ENCODE data around the gene LRRC17. TPM values are rescaled to one million over a fixed set of nuclear protein-coding genes. Genes with fewer than 3 reads are reported as not detected.

Gene LRRC17, protein sequence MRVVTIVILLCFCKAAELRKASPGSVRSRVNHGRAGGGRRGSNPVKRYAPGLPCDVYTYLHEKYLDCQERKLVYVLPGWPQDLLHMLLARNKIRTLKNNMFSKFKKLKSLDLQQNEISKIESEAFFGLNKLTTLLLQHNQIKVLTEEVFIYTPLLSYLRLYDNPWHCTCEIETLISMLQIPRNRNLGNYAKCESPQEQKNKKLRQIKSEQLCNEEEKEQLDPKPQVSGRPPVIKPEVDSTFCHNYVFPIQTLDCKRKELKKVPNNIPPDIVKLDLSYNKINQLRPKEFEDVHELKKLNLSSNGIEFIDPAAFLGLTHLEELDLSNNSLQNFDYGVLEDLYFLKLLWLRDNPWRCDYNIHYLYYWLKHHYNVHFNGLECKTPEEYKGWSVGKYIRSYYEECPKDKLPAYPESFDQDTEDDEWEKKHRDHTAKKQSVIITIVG
- total RNA-seq: under 1 TPM in 1 of 3 donors, not detected in 2; 0.14 TPM

DNA sequence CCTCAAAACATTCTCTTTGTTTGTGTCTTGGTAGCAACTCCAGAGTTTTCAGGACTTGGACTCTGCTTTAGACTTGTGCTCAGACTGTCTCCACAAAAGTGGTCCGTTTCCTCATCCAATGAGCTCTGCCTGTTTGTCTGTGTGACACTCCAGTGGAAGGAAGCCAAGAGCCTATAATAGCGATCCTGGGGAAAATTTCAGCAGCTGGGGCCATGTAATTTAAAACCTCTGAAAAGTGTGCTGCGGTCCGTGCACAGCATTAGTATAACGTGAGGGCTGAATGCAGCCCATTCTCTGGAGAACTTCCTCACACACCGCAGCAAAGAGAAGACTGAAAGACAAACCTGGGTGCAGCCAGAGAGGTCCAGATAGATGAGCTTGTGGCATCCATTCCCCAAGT lies at the start of gene LRRC17:
Gene LRRC17, plus strand, starts transcription at position 259 of the 400 bp plus-strand sequence. CDS start 20,914 bp downstream, outside the sequence.
- ATAC-seq: no peak
- peaks cover 6% of the 10 kb centered on the region for H3K36me3 Mint-ChIP-seq (ENCODE audit: insufficient read depth)

DNA sequence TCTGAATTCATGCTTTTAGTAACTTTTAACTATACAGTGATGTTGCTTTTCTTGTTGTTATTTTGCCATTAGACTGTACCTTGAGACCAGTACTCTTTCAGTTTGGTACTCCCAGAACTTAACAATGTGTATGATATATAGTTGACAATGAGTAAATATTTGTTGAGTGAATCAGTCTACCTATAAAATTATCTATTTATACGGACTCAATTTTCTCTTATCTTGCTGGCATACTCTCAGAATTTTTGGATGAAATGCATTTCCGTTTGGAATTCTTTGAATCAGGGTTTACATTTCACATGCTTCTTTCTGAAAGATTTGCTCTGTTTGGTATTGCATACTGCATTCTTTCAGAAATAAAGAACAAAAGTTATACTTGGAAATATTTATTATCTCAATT lies 47.8 kb upstream of the LRRC17 start:
- no peak for ATAC-seq

More for the DNA sequence above, at the start of gene LRRC17:
- no peak within 1 kb of the TSS for H3K4me3 Mint-ChIP-seq
- H3K27me3 Mint-ChIP-seq (ENCODE audit: low read depth): peaks cover 4% of the 10 kb centered on the region
- no peaks in the 10 kb centered on the region for H3K4me1 Mint-ChIP-seq (ENCODE audit: low read depth)
- no peaks in the 10 kb centered on the region for H3K9me3 Mint-ChIP-seq
- DNase-seq: no peak

DNA sequence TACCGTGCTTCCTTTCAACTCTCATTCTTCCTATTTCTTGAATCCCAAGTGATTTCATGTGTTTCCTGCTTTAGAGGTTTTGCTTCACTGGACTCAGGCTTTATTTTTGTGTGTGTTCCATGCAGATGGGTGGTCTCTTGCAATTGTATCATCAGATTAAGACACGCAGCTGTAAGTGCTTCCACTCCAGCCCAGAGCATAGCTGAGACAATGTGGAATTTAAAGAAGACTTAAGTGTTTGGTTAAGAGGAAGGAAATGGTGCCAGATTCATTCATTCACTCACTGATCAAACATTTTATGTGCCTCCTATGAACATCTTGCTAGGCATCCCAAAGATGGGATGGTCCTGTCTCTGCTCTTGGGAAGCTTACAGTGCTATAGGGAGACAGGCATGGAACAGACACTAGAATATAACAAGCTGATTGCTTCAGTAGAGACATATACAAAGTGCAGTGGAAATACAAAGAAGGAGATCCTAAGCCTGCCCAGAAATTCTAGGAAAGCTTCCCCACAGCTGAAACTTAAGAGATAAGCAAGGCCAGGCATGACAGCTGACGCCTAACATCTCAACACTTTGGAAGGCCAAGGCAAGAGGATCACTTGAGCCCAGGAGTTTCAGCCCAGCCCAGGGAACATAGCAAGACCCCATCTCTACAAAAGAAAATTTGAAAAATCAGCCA lies 46.1 kb upstream of the LRRC17 start:
- peaks cover 1% of the 10 kb centered on the region for H3K36me3 Mint-ChIP-seq (ENCODE audit: insufficient read depth)
- H3K4me3 Mint-ChIP-seq: no peak overlapping the region
- no peaks in the 10 kb centered on the region for H3K4me1 Mint-ChIP-seq (ENCODE audit: low read depth)
- no peak for DNase-seq
- H3K27me3 Mint-ChIP-seq (ENCODE audit: low read depth): no peaks in the 10 kb centered on the region
- H3K9me3 Mint-ChIP-seq: no peaks in the 10 kb centered on the region
- no peak for ATAC-seq

More for the DNA sequence above, 47.8 kb upstream of the LRRC17 start:
- no peak for DNase-seq
- Mint-ChIP-seq H3K9me3 (no peaks in the 10 kb centered on the region), H3K36me3 (ENCODE audit: insufficient read depth) (no peaks in the 10 kb centered on the region), H3K4me1 (ENCODE audit: low read depth) (no peaks in the 10 kb centered on the region), H3K4me3 (no peak overlapping the region), H3K27me3 (ENCODE audit: low read depth) (no peaks in the 10 kb centered on the region)

DNA sequence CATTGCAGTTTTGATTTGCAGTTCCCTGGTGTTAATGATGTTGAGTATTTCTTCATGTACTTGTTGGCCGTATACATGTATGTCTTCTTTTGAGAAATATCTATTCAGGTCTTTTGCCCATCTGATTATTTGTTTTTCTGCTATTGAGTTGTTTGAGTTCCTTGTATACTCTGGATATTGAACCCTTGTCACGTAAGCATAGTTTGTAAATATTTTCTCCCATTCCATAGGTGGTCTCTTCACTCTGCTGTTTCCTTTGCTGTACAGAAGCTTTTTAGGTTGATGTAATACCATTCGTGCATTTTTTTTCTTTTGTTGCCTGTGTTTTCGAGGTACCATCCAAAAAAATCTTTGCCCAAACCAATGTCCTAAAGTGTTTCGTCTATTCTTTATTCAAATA lies 43.6 kb upstream of the LRRC17 start:
- H3K36me3 Mint-ChIP-seq (ENCODE audit: insufficient read depth): peaks cover 5% of the 10 kb centered on the region
- H3K4me3 Mint-ChIP-seq: no peak overlapping the region
- H3K9me3 Mint-ChIP-seq: no peaks in the 10 kb centered on the region
- DNase-seq (no peak), ATAC-seq (no peak)
- H3K27me3 Mint-ChIP-seq (ENCODE audit: low read depth): no peaks in the 10 kb centered on the region
- peaks cover 4% of the 10 kb centered on the region for H3K4me1 Mint-ChIP-seq (ENCODE audit: low read depth)

DNA sequence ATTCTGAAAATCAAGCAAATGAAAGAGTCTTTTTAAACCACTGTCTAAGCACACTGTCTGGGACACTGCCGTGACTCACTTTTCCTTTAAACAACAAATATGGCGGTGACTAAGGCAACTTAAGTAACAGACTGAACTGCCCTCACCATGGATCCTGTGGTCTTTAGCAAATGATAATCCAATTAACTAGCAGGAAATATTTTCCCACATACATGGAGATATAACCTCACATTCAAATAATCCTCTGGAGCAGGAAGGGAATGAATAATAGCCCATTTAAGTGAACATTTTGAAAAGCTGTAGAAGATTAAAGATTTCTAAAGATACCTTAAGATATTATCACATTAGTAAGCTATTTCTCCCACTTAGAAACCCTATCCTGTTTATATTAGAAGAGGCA lies 40.3 kb upstream of the LRRC17 start:
- DNase-seq (no peak), ATAC-seq (no peak)
- H3K27me3 Mint-ChIP-seq (ENCODE audit: low read depth): no peaks in the 10 kb centered on the region
- H3K4me3 Mint-ChIP-seq: no peak overlapping the region
- H3K36me3 Mint-ChIP-seq (ENCODE audit: insufficient read depth): peaks cover 8% of the 10 kb centered on the region
- no peaks in the 10 kb centered on the region for H3K9me3 Mint-ChIP-seq
- H3K4me1 Mint-ChIP-seq (ENCODE audit: low read depth): peaks cover 12% of the 10 kb centered on the region

DNA sequence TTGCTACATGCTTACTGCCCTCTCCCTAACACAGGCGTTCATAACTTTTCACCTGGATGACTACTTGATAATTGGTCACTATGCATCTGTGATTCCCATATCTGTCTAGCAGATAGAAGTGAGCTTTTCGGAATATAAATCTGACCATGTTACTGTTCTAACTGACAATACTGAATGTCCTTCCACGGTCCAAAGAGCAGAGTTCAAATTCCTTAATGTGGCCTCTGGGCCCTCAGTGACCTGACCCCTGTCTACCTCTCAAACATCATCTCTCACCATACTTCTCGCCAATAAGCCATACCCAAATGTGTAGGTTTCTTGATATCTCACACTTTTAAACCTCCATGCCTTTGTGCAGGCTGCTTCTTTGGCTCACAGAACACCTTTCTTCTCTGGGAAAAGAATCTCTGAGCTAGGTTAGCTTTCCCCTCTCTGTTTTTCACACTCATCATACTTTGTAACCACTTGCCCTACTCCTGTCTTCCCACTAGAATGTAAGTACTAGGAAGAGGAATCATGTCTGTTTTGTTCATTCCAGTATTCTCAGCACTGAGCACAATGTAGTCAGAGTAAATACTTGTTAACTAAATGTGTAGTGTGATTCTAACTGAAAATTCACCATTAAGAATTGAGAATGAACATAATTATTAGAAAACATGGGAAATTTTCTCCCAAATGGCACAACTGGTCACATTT lies 39.2 kb upstream of the LRRC17 start:
- Mint-ChIP-seq H3K4me3 (no peak overlapping the region), H3K27me3 (ENCODE audit: low read depth) (no peaks in the 10 kb centered on the region), H3K36me3 (ENCODE audit: insufficient read depth) (peaks cover 8% of the 10 kb centered on the region), H3K9me3 (no peaks in the 10 kb centered on the region), H3K4me1 (ENCODE audit: low read depth) (peaks cover 12% of the 10 kb centered on the region)
- no peak for ATAC-seq
- DNase-seq: no peak

DNA sequence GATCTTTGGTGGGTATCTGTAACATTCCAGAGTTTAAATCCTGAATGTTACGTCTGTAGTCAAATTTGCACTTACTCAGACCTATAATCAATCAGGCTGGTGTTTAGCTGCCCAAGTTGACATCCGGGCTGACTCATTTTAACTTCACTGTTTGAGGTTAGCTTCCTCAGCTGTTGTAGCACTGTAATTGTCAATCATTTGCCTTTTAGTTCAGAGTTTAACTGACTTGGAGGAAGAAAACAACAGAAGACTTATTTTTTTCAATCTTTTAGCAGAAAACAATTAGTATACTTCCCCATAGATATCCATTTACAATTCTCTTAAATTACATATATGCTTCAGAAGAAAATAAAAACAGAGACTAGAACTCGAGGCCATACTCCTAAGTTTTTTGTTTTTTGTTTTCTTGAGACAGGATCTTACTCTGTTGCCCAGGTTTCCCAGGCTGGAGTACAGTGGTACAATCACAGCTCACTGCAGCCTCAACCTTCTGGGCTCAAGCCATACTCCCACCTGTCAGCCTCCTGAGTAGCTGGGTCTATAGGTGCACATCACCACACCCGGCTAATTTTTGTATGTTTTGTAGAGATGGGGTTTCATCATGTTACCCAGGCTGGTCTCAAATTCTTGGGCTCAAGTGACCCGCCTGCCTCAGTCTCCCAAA lies 38.5 kb upstream of the LRRC17 start:
- Mint-ChIP-seq H3K36me3 (ENCODE audit: insufficient read depth) (peaks cover 8% of the 10 kb centered on the region), H3K27me3 (ENCODE audit: low read depth) (no peaks in the 10 kb centered on the region), H3K4me3 (no peak overlapping the region), H3K9me3 (no peaks in the 10 kb centered on the region), H3K4me1 (ENCODE audit: low read depth) (peaks cover 12% of the 10 kb centered on the region)
- ATAC-seq (peak; percentile 72 to 74), DNase-seq (no peak)

DNA sequence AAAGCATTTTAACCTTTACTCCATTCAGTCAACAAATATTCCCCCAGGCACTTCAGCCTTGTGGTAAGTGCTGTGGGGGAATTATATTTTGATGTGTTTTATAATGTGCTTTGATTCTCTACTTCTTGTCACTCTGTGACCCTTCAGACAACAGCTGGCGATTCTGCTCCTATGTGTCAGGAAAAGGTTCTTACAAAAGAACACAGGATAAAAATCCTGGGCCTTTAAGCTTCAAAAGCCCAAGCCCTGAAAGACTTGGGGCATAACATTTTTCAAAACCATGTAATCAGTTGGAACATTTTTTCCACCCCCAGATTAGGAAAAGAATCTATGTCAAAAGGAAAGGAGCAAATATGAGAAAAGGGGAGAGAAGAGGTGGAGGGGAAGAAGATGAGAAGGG lies 37.8 kb upstream of the LRRC17 start:
- ATAC-seq: no peak
- Mint-ChIP-seq H3K9me3 (no peaks in the 10 kb centered on the region), H3K4me3 (no peak overlapping the region)

DNA sequence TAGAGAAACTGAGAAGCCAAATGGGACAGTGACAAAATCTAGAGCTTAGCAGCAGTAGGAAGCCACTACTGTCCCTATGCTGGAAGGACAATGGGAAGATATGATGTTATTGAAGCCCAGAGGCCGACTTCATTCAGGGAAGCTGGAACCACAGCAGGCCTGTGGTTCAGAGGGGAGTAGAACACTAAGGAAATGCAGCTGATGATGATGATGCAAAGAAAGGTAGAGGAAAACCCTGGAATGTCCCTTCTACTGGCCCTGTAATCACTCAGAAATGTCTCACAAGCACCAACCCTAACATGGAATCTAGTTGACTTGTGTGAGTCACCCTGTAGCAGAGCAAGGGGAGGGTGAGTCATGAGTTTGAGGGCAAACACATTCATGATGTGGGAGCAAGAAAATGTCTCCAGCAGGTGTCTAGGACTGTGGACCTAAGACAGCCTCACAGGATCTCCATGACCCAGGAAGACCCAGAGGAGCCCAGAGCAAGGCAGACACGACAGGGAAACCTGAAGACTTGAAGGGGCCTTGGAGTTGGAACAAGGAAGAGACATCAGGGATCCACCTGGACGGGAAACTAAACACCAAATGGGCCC lies 37.0 kb upstream of the LRRC17 start:
- Mint-ChIP-seq H3K36me3 (ENCODE audit: insufficient read depth) (peaks cover 8% of the 10 kb centered on the region), H3K9me3 (no peaks in the 10 kb centered on the region), H3K27me3 (ENCODE audit: low read depth) (no peaks in the 10 kb centered on the region), H3K4me1 (ENCODE audit: low read depth) (peaks cover 12% of the 10 kb centered on the region), H3K4me3 (no peak overlapping the region)
- ATAC-seq (peak; percentile 92), DNase-seq (no peak)

More for the DNA sequence above, 37.8 kb upstream of the LRRC17 start:
- no peak for DNase-seq
- H3K36me3 Mint-ChIP-seq (ENCODE audit: insufficient read depth): peaks cover 8% of the 10 kb centered on the region
- H3K27me3 Mint-ChIP-seq (ENCODE audit: low read depth): no peaks in the 10 kb centered on the region
- H3K4me1 Mint-ChIP-seq (ENCODE audit: low read depth): peaks cover 12% of the 10 kb centered on the region

DNA sequence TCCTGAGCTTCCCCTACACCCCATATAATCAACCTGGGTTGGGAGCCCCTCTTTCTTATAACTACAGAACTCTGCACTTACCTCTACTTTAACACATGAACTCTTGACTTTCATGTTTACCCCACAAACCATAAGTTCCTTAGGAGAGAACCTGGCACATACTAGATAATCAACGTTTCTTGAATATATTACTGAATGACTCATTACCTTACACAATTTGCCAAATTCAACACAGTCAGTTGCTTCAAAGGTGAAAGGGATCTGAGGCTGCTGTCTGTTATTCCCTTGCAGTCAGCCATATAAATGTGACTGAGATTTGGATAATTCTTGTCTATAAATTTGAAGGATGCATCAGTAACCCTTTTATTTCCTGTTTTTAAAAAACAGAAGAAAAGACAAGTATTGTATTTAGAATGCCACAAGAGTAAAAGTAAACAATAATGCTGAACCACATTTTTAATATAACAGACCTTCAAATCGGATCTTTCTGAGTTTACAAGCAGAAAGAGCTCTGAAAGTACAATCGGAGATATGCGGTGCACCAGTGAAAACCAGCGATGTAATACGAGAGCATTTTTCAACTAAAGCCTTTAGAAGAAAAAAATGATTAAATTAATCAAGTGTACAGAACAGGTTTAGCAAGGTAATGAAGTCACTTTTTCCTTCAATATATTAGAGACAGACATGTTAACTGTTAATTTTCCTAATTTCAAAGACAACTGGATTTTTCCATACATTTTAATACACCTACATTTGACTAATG lies 29.5 kb upstream of the LRRC17 start:
- Mint-ChIP-seq H3K27me3 (ENCODE audit: low read depth) (no peaks in the 10 kb centered on the region), H3K9me3 (no peaks in the 10 kb centered on the region), H3K4me1 (ENCODE audit: low read depth) (no peaks in the 10 kb centered on the region), H3K4me3 (no peak overlapping the region), H3K36me3 (ENCODE audit: insufficient read depth) (no peaks in the 10 kb centered on the region)
- ATAC-seq (no peak), DNase-seq (no peak)

DNA sequence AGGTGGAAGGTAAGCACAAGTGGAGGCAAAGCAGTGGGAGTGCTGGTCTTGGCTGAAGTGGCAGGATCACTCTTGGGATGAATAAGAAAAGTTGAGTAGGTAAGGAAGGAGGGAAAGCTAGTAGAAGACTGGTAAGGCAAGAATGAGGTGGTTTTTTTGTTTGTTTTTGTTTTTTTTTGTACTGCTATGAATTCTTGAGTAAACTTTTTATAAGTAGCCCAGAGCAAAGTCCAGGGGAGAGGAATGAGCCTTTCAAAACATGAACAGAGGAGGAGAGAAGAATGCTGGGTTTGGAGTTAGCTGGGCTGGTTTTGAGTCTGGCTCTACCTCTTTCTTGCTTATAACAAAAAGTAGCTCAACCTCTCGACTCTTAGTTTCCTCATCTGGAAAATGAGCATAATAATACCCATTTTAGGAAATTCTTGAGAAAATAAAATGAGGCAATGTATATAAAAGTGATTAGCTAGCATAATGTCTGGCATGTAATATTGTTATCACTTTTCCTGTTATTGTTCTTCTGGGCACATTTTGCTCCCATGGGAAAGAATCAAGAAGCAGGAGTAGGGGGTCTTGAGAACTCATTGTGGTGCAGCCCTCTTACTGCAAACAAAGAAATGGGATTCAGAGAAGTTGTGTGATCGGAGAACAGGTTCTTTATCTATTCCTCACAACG lies 24.1 kb upstream of the LRRC17 start:
- DNase-seq: no peak
- Mint-ChIP-seq H3K4me1 (ENCODE audit: low read depth) (no peaks in the 10 kb centered on the region), H3K9me3 (no peaks in the 10 kb centered on the region), H3K27me3 (ENCODE audit: low read depth) (peaks cover 5% of the 10 kb centered on the region), H3K36me3 (ENCODE audit: insufficient read depth) (no peaks in the 10 kb centered on the region), H3K4me3 (no peak overlapping the region)
- no peak for ATAC-seq

DNA sequence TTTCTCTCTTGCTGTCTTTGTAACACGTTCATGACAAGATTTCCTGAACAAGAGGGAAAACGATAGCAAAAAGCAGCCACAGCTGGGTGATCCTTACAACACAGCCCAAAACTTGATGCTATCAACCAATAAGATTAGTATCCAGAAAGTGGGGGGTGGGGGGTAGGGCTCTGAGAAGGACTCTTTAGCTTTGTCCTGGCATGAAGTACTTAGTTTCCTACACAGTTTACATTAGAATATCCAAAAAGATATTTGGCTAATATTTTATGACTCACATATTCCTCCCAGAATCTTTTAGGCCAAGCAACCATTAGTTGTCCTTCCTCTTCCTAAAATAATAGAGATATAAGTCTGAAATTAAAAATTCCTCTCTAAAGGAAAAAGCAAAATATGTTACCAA lies 22.9 kb upstream of the LRRC17 start:
- DNase-seq (no peak), ATAC-seq (no peak)
- Mint-ChIP-seq H3K4me3 (no peak overlapping the region), H3K4me1 (ENCODE audit: low read depth) (no peaks in the 10 kb centered on the region), H3K36me3 (ENCODE audit: insufficient read depth) (no peaks in the 10 kb centered on the region), H3K9me3 (no peaks in the 10 kb centered on the region), H3K27me3 (ENCODE audit: low read depth) (peaks cover 5% of the 10 kb centered on the region)
